GM08714 (cell line): ENCODE results near the gene ANAPC15.
"Not testable (repeated sequence)": the region's sequence is repeated elsewhere in the genome, so short reads cannot be mapped to it uniquely, and the experiment has no call there.

Experiments
- H3K4me3 ChIP-seq: fragments of 200-500 bp; sonication (Bioruptor generic); 2 replicates; pipeline ENCODE4 v1.5.1; 2014; ENCODE audit warnings: mild to moderate bottlenecking, low read length, inconsistent platforms
- ZNF274 ChIP-seq: IDR thresholded peaks from 2 replicates; pipeline ENCODE4 v1.6.1; 2012; ENCODE audit warnings: mild to moderate bottlenecking, low read depth, low read length

Gene ANAPC15

DNA sequence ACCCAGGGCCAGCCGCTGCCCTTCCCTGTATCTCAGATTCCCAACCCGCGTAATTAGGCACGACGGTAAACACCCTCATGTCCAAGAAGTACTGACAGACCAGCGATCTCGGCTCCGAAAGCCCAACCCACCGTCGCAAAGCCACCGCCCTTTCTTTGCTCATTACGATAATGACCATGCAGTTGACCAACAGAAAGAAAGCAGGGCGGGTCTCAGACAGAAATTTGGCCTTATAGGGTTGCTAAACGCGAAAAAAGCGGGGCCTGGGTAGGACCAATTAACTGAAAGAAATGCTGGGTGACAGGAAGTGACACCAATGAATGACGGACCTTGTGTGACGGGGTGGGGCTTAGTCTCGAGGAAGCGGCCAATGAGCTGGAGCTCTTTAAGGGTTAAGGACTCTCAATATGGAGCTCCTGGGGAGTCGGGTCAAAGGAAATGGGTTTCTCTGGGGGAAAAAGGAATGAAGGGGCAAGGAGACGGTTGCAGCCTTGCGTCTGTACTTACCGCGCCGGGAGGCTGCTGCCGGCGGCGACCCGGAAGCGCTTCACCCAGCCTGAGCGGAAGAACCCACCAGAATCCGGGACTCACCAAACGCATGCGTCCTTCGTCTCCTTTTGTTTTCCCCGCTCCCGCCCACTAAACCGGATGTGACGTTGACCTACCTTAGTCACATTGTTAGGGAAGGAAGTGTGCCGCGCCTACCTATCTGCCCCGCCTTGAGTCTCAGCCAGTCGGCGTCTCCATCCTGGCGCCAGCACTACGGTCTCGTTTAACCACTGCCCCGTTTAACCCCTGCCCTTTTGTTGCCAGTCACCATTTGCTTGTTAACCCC lies at the start of gene ANAPC15:
Gene ANAPC15 (minus strand): TSS at position 553 of the 835 bp plus-strand sequence. CDS start 1,419 bp downstream, outside the sequence.
- peak within 1 kb of the TSS; percentile 82 for H3K4me3 ChIP-seq
- TF ChIP-seq ZNF274 = no peak

DNA sequence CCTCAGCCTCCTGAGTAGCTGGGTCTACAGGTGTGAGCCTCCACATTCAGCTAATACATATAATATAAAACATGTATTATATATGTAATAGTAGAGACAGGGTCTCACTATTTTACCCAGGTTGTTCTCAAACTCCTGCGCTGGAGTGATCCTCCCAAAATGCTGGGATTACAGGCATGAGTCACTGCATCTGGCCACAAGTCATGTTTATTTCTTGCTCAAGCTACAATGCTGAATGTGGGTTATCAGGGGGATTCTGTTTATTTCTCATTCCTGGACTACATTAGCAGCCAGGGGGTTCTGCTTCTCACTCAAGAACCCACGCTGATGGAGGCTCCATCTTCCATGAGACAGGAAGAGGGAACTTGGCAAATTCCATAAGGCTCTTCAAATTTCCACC lies 47.8 kb upstream of the ANAPC15 start:
- H3K4me3 ChIP-seq = no peak overlapping the region
- no peak for TF ChIP-seq ZNF274

GRCh38 chr11:72157131-72157530 lies 44.6 kb upstream of the ANAPC15 start:
- H3K4me3 ChIP-seq = no peak overlapping the region
- no peak for TF ChIP-seq ZNF274

DNA sequence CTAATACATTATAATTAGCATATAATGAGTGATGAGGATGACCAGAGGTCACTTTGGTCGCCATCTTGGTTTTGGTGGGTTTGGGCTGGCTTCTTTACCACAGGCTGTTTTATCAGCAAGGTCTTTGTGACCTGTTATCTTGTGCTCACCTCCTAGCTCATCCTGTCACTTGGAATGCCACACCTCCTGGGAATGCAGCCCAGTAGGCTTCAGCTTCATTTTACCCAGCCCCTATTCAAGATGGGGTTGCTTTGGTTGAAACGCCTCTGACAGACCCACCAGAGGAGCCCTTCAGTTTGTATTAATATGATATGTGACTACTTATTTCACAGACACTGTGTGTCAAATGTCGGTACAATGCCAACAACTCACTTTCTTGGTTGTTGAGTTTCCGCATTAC lies 43.3 kb upstream of the ANAPC15 start:
- no peak overlapping the region for H3K4me3 ChIP-seq
- no peak for TF ChIP-seq ZNF274

GRCh38 chr11:72154816-72155215 lies 42.3 kb upstream of the ANAPC15 start:
- H3K4me3 ChIP-seq = no peak overlapping the region
- no peak for TF ChIP-seq ZNF274

- not testable (repeated sequence) for H3K4me3 ChIP-seq
Measured at GRCh38 chr11:72153874-72154273, 41.4 kb upstream of the ANAPC15 start.

GRCh38 chr11:72150882-72151281 lies 38.4 kb upstream of the ANAPC15 start:
- no peak overlapping the region for H3K4me3 ChIP-seq
- no peak for TF ChIP-seq ZNF274

DNA sequence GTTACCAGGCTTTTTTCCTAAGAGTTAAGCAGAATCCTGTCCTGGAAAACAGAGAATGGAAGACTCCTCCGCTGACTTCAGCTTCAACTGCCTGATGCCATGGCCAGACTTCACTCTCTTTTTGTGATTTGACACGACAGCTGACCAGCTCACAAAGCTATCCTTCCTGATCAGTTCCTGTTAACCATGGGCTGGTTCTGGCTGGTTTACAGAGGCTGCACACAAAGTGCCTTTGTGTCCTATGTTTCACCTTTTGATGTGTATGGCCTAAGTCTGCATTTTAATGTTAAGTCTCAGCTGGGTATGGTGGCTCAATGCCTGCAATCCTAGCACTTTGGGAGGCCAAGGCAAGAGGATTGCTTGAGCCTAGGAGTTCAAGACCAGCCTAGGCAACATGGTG lies 34.1 kb upstream of the ANAPC15 start:
- no peak overlapping the region for H3K4me3 ChIP-seq
- TF ChIP-seq ZNF274 = no peak

GRCh38 chr11:72144807-72145565 lies 32.5 kb upstream of the ANAPC15 start:
- no peak overlapping the region for H3K4me3 ChIP-seq

GRCh38 chr11:72142543-72142942 lies 30.0 kb upstream of the ANAPC15 start:
- H3K4me3 ChIP-seq = not testable (repeated sequence)

More at GRCh38 chr11:72144807-72145565, 32.5 kb upstream of the ANAPC15 start:
- no peak for TF ChIP-seq ZNF274

GRCh38 chr11:72142086-72142485 lies 29.6 kb upstream of the ANAPC15 start:
- not testable (repeated sequence) for H3K4me3 ChIP-seq

GRCh38 chr11:72141066-72141465 lies 28.6 kb upstream of the ANAPC15 start:
- TF ChIP-seq ZNF274 = no peak
- no peak overlapping the region for H3K4me3 ChIP-seq

- no peak for TF ChIP-seq ZNF274
- H3K4me3 ChIP-seq = no peak overlapping the region
Measured at GRCh38 chr11:72140661-72141060, 28.2 kb upstream of the ANAPC15 start.

DNA sequence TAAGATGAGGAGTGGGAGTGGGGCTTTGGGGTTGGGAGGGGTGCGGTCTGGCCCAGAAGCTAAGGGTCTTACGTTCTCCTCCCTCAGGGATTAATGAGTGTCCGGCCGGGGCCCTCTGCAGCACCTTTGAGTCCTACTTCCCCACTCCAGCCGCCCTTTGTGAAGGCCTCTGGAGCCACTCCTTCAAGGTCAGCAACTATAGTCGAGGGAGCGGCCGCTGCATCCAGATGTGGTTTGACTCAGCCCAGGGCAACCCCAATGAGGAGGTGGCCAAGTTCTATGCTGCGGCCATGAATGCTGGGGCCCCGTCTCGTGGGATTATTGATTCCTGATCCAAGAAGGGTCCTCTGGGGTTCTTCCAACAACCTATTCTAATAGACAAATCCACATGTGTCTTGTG lies 27.0 kb upstream of the ANAPC15 start:
- no peak for TF ChIP-seq ZNF274
- no peak overlapping the region for H3K4me3 ChIP-seq

- TF ChIP-seq ZNF274 = no peak
- no peak overlapping the region for H3K4me3 ChIP-seq
Measured at GRCh38 chr11:72138821-72139390, 26.4 kb upstream of the ANAPC15 start.
